Upper lobe of left lung (tissue), 6 donors: ENCODE results near the gene DSE. TPM values are rescaled to one million over a fixed set of nuclear protein-coding genes. Genes with fewer than 3 reads are reported as not detected.

ENCODE experiments used
- ATAC-seq, 2 donors: fragments of 200-7000 bp; cut with Tn5 transposase; one replicate each; pipeline ENCODE4 v1.9.1; 2022; ENCODE audit warnings: mild to moderate bottlenecking in 2 of 2, moderate library complexity in 2 of 2; ENCODE audit not compliant: low FRiP score in 2 of 2
- DNase-seq, 2 donors: peaks; one replicate each; pipeline ENCODE4 v3.0.0-alpha.2; 2019 to 2020
- H3K27ac ChIP-seq, 4 donors: fragments of 200-600 bp; sonication (generic); one replicate each; pipeline ENCODE4 v1.5.1; 2016 to 2019
- H3K27me3 ChIP-seq, 4 donors: fragments of 200-600 bp; sonication (generic); one replicate each; pipeline ENCODE4 v1.5.1; 2017 to 2019
- H3K36me3 ChIP-seq, 4 donors: fragments of 200-600 bp; sonication (generic); one replicate each; pipeline ENCODE4 v1.5.1; 2016 to 2019
- H3K4me1 ChIP-seq, 4 donors: fragments of 200-600 bp; sonication (generic); one replicate each; pipeline ENCODE4 v1.5.1; 2018 to 2019
- H3K4me3 ChIP-seq, 4 donors: fragments of 200-600 bp; sonication (generic); one replicate each; pipeline ENCODE4 v1.5.1; 2017 to 2019; ENCODE audit warnings: mild to moderate bottlenecking in 2 of 4, moderate library complexity in 1 of 4
- H3K9me3 ChIP-seq, 4 donors: fragments of 200-600 bp; sonication (generic); one replicate each; pipeline ENCODE4 v1.5.1; 2018 to 2019
- CTCF ChIP-seq, 6 experiments: fragments of 450-650 bp in 4 of 6; fragments of 200-600 bp in 2 of 6; sonication (generic) in 2 of 6; IDR thresholded peaks; one replicate each; pipeline ENCODE4 v1.5.1; 2016 to 2019; ENCODE audit warnings: antibody characterized with exemption in 6 of 6
- EP300 ChIP-seq, 4 donors: sonication (generic); formaldehyde crosslinking; IDR thresholded peaks; one replicate each; pipeline ENCODE4 v1.5.1; 2017; ENCODE audit warnings: antibody characterized with exemption in 4 of 4, control low read depth in 2 of 4
- POLR2A ChIP-seq, 4 donors: fragments of 450-650 bp; IDR thresholded peaks; one replicate each; pipeline ENCODE4 v1.5.1; 2016 to 2017; ENCODE audit warnings: antibody characterized with exemption in 4 of 4, mild to moderate bottlenecking in 2 of 4
- POLR2AphosphoS5 ChIP-seq, 2 donors: sonication (generic); formaldehyde crosslinking; IDR thresholded peaks; one replicate each; pipeline ENCODE4 v1.5.1; 2017; ENCODE audit warnings: antibody characterized with exemption in 2 of 2
- WGBS, 2 donors: methylation state at CpG; one replicate each; pipeline ENCODE4 v1.1.5; 2017 to 2018; 5-methylcytosine and 5-hydroxymethylcytosine counted together
- total RNA-seq, 6 donors: library from RNA; depleted of rRNA in 4 of 6; stranded (reverse); fragments of >200 nt in 4 of 6; gene quantifications; one replicate each; pipeline versions ENCODE4 v1.1.0 to v1.2.1, GENCODE V29; 2016 to 2021
- donor health status: DM: no; HTN: no; CAD: no; lungs with moderate emphysema.
- donor health status: DM: no; HTN: yes; CAD: no; lungs with severe emphysema.

DSE gene
- total RNA-seq, 6 donors from 2014 or later = 20.1 to 68.1 (median 40.6) TPM

DNA sequence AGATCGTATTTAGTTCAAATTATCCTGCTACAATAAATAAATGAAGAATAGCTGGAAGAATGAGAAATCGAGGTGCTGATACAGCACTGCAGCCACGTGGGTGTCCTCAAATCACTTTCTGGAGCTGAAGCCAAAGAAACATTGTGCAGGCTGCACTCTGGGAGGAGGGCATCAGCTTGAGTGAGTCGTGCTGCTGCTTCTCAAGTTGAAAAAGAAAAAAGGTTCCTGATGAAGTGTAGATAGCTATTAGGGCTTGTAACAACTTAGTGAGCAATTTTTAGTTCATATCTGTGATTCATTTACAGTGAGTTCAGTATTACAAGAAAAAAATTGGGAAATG is 40.5 kb downstream of the DSE start:
- Histone ChIP-seq H3K36me3 (no peaks in the 10 kb centered on the region), H3K9me3 (no peaks in the 10 kb centered on the region), H3K4me1 (peaks cover 22 to 25% (median 22%) of the 10 kb centered on the region in 4 donors), H3K27me3 (no peaks in the 10 kb centered on the region), H3K27ac (no peak overlapping the region), H3K4me3 (no peak overlapping the region)
- DNase-seq = no peak
- TF ChIP-seq CTCF (IDR thresholded peaks at IDR 0.05) = no peak
- no peak for TF ChIP-seq POLR2AphosphoS5 (IDR thresholded peaks at IDR 0.05)
- TF ChIP-seq POLR2A (IDR thresholded peaks at IDR 0.05) = no peak
- no peak for TF ChIP-seq EP300 (IDR thresholded peaks at IDR 0.05)
- 18 to 24% methylated on average over 4 of the region's 4 CpGs for WGBS, 2 donors
- peak in 1 of 2 donors; percentile 52 for ATAC-seq

- no peaks in the 10 kb centered on the region for H3K36me3 ChIP-seq
- H3K27ac ChIP-seq = no peak overlapping the region
- H3K27me3 ChIP-seq = no peaks in the 10 kb centered on the region
- no peak overlapping the region for H3K4me3 ChIP-seq
- peaks cover 22 to 25% (median 22%) of the 10 kb centered on the region in 4 donors for H3K4me1 ChIP-seq
- ATAC-seq (peak in 1 of 2 donors; percentile 80), DNase-seq (no peak)
- TF ChIP-seq POLR2A (IDR thresholded peaks at IDR 0.05) (no peak), POLR2AphosphoS5 (IDR thresholded peaks at IDR 0.05) (no peak), CTCF (IDR thresholded peaks at IDR 0.05) (no peak), EP300 (IDR thresholded peaks at IDR 0.05) (no peak)
- no peaks in the 10 kb centered on the region for H3K9me3 ChIP-seq
Observed at GRCh38 chr6:116412270-116412669, 41.5 kb downstream of the DSE start.

GRCh38 chr6:116413357-116413756 is 42.6 kb downstream of the DSE start:
- Histone ChIP-seq H3K4me1 (peaks cover 22 to 25% (median 22%) of the 10 kb centered on the region in 4 donors), H3K36me3 (no peaks in the 10 kb centered on the region), H3K27ac (no peak overlapping the region), H3K9me3 (no peaks in the 10 kb centered on the region), H3K27me3 (no peaks in the 10 kb centered on the region), H3K4me3 (no peak overlapping the region)
- 63 to 81% methylated on average over 1 of the region's 1 CpG for WGBS, 2 donors
- no peak for ATAC-seq
- no peak for TF ChIP-seq POLR2AphosphoS5 (IDR thresholded peaks at IDR 0.05)
- no peak for TF ChIP-seq EP300 (IDR thresholded peaks at IDR 0.05)
- TF ChIP-seq CTCF (IDR thresholded peaks at IDR 0.05) = no peak
- no peak for TF ChIP-seq POLR2A (IDR thresholded peaks at IDR 0.05)
- DNase-seq = no peak

GRCh38 chr6:116417661-116418060 is 46.9 kb downstream of the DSE start:
- Histone ChIP-seq H3K27me3 (no peaks in the 10 kb centered on the region), H3K4me3 (no peak overlapping the region), H3K27ac (no peak overlapping the region), H3K4me1 (peaks cover 1 to 3% (median 2%) of the 10 kb centered on the region in 4 donors), H3K36me3 (no peaks in the 10 kb centered on the region), H3K9me3 (no peaks in the 10 kb centered on the region)
- DNase-seq (no peak), ATAC-seq (no peak)
- TF ChIP-seq EP300 (IDR thresholded peaks at IDR 0.05) (no peak), POLR2A (IDR thresholded peaks at IDR 0.05) (no peak), POLR2AphosphoS5 (IDR thresholded peaks at IDR 0.05) (no peak), CTCF (IDR thresholded peaks at IDR 0.05) (no peak)
- WGBS, 2 donors = 62 to 65% methylated on average over 3 of the region's 3 CpGs

DNA sequence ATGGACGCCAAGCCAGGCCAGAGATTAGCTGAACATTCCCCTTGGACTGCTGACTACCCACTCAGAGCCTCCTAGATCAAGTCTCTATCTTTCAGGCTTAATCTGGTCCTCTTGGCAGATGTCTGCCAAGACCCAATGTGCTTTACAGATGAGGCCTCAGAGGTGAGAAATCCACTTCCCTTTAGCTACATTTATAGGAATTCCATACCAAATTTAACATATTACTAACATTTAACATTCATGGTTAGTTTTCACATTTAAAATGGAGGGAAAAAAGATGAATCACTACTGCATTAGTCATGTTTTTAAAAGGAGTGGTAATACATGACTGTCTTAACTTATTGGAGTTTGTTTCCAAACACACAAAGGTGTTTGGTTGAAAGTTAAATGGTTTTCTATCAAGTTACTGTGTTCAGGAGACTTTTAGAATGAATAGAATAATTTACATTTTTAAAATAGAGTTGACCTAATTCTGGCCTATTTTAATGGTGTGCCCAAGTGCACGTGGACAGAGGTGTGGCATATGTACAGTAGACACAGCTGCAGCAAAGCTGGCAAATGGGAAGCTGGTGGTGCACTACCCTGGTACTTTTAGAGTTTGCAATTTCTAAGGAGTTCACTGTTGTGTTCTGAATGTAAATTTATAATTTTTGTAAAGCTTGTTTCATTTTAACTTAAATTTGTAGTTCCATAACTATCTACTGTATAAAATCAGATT is 48.5 kb downstream of the DSE start:
- no peak for TF ChIP-seq EP300 (IDR thresholded peaks at IDR 0.05)
- no peak for TF ChIP-seq POLR2A (IDR thresholded peaks at IDR 0.05)
- no peak for TF ChIP-seq CTCF (IDR thresholded peaks at IDR 0.05)
- TF ChIP-seq POLR2AphosphoS5 (IDR thresholded peaks at IDR 0.05) = no peak
- Histone ChIP-seq H3K4me3 (no peak overlapping the region), H3K27ac (no peak overlapping the region), H3K4me1 (no peaks in the 10 kb centered on the region), H3K36me3 (no peaks in the 10 kb centered on the region), H3K9me3 (no peaks in the 10 kb centered on the region), H3K27me3 (no peaks in the 10 kb centered on the region)
- DNase-seq = no peak
- 64 to 83% methylated on average over 2 of the region's 2 CpGs for WGBS, 2 donors
- peak in 1 of 2 donors; percentile 21 for ATAC-seq
